Liver (tissue), 3 donors: ENCODE measurements around the gene DIS3L2.
A peak's percentile ranks its signal among the peaks of the same experiment; 100 is the strongest.

Source experiments
- EGR1 ChIP-seq, 2 donors: IDR thresholded peaks; 2 replicates each; pipeline ENCODE4 v1.6.1; 2016 to 2018; ENCODE audit warnings: antibody characterized with exemption in 2 of 2, low read depth in 2 of 2
- FOXA1 ChIP-seq: IDR thresholded peaks from 2 replicates; pipeline ENCODE4 v1.6.1; 2016; ENCODE audit warnings: antibody characterized with exemption
- GABPA ChIP-seq, 2 donors: IDR thresholded peaks in 1 of 2; conservative IDR thresholded peaks in 1 of 2; 2 replicates each; pipeline ENCODE4 v1.6.1; 2016; ENCODE audit warnings: antibody characterized with exemption in 2 of 2, mild to moderate bottlenecking in 1 of 2, moderate library complexity in 1 of 2
- HNF4G ChIP-seq: IDR thresholded peaks from 2 replicates; pipeline ENCODE4 v1.6.1; 2016; ENCODE audit warnings: antibody characterized with exemption
- JUND ChIP-seq, 2 donors: IDR thresholded peaks; 2 replicates each; pipeline ENCODE4 v1.6.1; 2016; ENCODE audit warnings: antibody characterized with exemption in 2 of 2
- RAD21 ChIP-seq, 2 donors: IDR thresholded peaks; 2 replicates each; pipeline ENCODE4 v1.6.1; 2016; ENCODE audit warnings: antibody characterized with exemption in 2 of 2, mild to moderate bottlenecking in 2 of 2
- SP1 ChIP-seq: IDR thresholded peaks from 2 replicates; pipeline ENCODE4 v1.6.1; 2018; ENCODE audit warnings: antibody characterized with exemption, mild to moderate bottlenecking
- TAF1 ChIP-seq: conservative IDR thresholded peaks from 2 replicates; pipeline ENCODE4 v1.6.1; 2016; ENCODE audit warnings: antibody characterized with exemption, mild to moderate bottlenecking
- YY1 ChIP-seq: IDR thresholded peaks from 2 replicates; pipeline ENCODE4 v1.6.1; 2016; ENCODE audit warnings: antibody characterized with exemption, mild to moderate bottlenecking
- TF ChIP-seq, protein P1 (sequence below): fragments of 150-350 bp; IDR thresholded peaks from 2 replicates; pipeline ENCODE4 v1.5.1; 2017; ENCODE audit warnings: improper control_type of control experiment, low read depth, low read length; ENCODE audit not compliant: missing input control
- TF ChIP-seq, protein P2 (sequence below): IDR thresholded peaks from 2 replicates; pipeline ENCODE4 v1.6.1; 2016; ENCODE audit warnings: antibody characterized with exemption, mild to moderate bottlenecking
- TF ChIP-seq, protein P3 (sequence below): IDR thresholded peaks from 2 replicates; pipeline ENCODE4 v1.6.1; 2016; ENCODE audit warnings: antibody characterized with exemption
- TF ChIP-seq, protein P4 (sequence below): IDR thresholded peaks from 2 replicates; pipeline ENCODE4 v1.6.1; 2016; ENCODE audit warnings: antibody characterized with exemption
- donor health status: healthy.
- donor health status: healthy.

DNA sequence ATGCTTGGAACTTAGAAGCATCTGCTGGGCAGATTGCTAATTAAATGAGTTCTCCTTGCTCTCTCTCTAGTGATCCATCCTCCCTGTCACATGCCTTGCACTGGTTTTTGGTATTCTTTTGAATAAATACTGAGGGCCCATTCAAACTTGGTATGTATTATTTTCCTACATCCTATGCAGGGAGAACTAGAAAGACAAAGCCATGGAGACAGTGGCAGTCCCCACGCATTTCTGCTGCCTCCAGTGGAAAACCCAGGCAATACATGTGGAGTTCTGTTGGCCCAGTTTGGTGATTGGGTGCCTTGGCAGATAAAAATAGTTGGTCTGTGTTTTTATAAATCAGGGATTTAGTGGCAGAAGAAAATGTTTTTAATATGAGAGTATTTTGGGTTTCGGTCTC, 68.7 kb downstream of the DIS3L2 start:
- TF ChIP-seq, protein P1, sequence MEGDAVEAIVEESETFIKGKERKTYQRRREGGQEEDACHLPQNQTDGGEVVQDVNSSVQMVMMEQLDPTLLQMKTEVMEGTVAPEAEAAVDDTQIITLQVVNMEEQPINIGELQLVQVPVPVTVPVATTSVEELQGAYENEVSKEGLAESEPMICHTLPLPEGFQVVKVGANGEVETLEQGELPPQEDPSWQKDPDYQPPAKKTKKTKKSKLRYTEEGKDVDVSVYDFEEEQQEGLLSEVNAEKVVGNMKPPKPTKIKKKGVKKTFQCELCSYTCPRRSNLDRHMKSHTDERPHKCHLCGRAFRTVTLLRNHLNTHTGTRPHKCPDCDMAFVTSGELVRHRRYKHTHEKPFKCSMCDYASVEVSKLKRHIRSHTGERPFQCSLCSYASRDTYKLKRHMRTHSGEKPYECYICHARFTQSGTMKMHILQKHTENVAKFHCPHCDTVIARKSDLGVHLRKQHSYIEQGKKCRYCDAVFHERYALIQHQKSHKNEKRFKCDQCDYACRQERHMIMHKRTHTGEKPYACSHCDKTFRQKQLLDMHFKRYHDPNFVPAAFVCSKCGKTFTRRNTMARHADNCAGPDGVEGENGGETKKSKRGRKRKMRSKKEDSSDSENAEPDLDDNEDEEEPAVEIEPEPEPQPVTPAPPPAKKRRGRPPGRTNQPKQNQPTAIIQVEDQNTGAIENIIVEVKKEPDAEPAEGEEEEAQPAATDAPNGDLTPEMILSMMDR = peak; percentile 29
- TF ChIP-seq RAD21 (IDR thresholded peaks at IDR 0.05) (peak in 1 of 2 donors; percentile 60), SP1 (no peak), JUND (IDR thresholded peaks at IDR 0.05) (no peak), EGR1 (IDR thresholded peaks at IDR 0.05; ENCODE audit: low read depth in 2 of 2) (no peak), FOXA1 (no peak), GABPA (IDR thresholded peaks at IDR 0.05 in 1 of 2, conservative IDR thresholded peaks at IDR 0.05 in 1 of 2) (no peak), YY1 (no peak), TAF1 (no peak), HNF4G (no peak)
- TF ChIP-seq, protein P2, sequence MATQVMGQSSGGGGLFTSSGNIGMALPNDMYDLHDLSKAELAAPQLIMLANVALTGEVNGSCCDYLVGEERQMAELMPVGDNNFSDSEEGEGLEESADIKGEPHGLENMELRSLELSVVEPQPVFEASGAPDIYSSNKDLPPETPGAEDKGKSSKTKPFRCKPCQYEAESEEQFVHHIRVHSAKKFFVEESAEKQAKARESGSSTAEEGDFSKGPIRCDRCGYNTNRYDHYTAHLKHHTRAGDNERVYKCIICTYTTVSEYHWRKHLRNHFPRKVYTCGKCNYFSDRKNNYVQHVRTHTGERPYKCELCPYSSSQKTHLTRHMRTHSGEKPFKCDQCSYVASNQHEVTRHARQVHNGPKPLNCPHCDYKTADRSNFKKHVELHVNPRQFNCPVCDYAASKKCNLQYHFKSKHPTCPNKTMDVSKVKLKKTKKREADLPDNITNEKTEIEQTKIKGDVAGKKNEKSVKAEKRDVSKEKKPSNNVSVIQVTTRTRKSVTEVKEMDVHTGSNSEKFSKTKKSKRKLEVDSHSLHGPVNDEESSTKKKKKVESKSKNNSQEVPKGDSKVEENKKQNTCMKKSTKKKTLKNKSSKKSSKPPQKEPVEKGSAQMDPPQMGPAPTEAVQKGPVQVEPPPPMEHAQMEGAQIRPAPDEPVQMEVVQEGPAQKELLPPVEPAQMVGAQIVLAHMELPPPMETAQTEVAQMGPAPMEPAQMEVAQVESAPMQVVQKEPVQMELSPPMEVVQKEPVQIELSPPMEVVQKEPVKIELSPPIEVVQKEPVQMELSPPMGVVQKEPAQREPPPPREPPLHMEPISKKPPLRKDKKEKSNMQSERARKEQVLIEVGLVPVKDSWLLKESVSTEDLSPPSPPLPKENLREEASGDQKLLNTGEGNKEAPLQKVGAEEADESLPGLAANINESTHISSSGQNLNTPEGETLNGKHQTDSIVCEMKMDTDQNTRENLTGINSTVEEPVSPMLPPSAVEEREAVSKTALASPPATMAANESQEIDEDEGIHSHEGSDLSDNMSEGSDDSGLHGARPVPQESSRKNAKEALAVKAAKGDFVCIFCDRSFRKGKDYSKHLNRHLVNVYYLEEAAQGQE = no peak
- TF ChIP-seq, protein P3, sequence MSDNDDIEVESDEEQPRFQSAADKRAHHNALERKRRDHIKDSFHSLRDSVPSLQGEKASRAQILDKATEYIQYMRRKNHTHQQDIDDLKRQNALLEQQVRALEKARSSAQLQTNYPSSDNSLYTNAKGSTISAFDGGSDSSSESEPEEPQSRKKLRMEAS = no peak
- TF ChIP-seq, protein P4, sequence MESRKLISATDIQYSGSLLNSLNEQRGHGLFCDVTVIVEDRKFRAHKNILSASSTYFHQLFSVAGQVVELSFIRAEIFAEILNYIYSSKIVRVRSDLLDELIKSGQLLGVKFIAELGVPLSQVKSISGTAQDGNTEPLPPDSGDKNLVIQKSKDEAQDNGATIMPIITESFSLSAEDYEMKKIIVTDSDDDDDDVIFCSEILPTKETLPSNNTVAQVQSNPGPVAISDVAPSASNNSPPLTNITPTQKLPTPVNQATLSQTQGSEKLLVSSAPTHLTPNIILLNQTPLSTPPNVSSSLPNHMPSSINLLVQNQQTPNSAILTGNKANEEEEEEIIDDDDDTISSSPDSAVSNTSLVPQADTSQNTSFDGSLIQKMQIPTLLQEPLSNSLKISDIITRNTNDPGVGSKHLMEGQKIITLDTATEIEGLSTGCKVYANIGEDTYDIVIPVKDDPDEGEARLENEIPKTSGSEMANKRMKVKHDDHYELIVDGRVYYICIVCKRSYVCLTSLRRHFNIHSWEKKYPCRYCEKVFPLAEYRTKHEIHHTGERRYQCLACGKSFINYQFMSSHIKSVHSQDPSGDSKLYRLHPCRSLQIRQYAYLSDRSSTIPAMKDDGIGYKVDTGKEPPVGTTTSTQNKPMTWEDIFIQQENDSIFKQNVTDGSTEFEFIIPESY = no peak
